Stimulated activated CD4-positive, alpha-beta T cell treated with anti-CD3 and anti-CD28 coated beads, Interleukin-15, amount 100 ng/mL, for 48 hours (primary cell): ENCODE results near the gene TOP1.

Experiments
- DNase-seq, 2 donors: peaks; one replicate each; pipeline ENCODE4 v3.0.0-alpha.2; 2020; ENCODE audit warnings: low read depth in 2 of 2

The TOP1 gene

DNA sequence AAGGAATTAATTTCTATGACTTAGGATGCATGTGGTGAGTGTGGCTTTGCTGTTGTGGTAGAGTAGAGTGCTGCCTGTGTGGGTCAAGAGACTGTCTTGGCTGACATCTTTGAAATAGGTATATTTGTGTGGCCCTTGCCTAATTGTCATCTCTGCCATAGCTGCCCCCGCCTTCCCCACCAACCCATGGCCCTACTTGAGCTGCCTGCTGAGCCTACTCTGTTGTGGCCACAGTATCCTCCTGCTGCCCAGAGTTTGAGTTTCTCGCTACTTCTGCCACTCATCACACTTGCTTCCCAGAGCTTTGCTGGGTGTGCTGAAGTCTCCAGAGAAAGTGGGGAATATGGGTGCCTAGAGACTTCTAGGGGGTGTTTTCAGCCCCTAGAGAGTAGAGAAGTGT is 116.7 kb downstream of the TOP1 start:
- no peak for DNase-seq

DNA sequence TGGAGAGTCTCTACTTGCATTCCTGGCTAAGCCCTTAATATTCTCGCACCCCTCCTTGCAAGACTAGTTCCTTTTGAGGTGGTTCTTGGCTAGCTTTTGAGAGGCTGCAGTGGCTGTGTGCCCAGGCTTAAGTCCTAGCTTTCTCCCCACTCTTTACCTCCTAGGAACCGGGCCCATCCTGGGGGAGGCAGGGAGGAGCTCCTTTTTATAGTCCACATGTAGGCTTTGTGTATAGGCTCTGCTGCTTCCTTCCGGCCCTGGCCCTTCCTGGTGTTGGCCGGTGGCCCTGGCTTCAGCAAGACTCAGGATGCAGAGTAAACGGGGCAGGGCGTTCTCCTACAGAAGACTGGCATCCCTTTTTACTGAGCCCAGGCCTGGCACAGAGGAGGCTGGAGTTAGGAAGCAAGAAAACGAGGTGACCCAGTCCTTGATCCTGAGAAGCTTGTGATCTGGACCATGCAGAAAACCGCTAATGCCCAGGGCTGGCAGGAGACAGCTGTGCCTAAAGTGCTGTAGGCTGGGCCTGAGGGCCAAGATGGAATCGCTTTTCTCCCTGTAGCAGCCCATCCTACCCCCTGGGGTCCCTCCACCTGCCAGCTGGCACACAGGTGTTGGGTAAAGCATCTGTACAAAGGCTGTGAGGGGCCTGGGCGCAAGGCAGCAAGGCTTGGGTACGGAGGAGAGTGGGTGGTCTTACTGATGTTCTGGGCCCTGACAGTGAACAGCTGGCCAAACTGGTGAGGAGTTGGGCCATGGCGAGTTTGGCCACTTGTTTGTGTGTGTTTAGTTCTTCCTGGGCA is 117.4 kb downstream of the TOP1 start:
- no peak for DNase-seq

DNA sequence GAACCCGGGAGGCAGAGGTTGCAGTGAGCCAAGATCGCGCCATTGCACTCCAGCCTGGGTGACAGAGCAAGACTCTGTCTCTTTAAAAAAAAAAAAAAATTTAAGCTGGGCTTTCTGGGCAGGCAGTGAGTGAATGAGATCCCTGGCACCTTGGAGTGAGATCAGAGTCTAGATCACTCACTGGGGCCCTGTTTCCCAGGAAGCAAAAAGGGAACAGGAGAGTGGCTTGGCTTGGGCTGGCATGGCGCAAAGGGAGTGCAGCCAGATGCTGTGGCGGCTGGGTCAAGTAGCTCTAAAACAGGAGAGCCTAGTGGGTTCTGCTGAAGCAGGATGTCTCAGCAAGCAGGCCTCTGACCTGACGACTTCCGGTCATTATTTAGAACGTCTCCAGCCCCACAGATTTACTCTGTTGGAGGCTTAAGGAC is 119.2 kb downstream of the TOP1 start:
- DNase-seq: no peak

DNA sequence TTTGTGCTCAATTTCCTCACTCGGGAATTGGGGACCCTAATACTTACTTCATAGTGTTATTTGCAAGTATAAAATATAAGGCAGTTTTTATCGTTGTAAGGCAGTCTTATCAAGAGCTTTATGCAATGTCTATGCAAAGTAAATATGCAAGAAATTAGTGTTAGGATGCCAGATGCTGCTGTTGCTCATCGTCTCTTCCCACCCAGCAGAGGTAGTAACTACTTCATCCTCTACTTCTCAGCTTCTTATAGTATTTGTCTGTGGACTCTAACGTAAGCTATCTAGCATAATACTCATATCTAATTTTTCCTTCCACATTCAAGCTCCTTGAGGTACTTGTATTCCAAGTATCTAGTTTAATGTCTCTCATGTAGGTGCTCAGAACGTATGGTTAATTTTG is 120.3 kb downstream of the TOP1 start:
- DNase-seq: no peak

DNA sequence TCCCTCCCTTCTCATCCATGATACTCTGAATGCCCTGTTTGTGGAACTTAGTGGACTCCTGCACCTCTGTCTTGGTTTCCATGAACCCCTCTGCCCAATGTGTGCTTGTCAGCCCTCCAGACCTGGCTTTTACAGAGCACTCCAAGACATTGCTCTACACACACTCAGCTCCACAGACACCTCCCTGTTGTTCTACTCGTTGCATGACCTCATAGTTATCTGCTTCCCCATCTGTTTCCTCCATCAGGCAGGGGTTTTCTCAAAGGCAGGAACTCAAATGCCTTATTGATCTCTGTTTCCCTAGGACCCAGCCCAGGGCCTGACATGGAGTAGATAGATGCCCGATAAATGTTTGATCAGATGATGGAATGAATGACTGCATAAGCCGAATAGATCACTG is 122.0 kb downstream of the TOP1 start:
- no peak for DNase-seq

DNA sequence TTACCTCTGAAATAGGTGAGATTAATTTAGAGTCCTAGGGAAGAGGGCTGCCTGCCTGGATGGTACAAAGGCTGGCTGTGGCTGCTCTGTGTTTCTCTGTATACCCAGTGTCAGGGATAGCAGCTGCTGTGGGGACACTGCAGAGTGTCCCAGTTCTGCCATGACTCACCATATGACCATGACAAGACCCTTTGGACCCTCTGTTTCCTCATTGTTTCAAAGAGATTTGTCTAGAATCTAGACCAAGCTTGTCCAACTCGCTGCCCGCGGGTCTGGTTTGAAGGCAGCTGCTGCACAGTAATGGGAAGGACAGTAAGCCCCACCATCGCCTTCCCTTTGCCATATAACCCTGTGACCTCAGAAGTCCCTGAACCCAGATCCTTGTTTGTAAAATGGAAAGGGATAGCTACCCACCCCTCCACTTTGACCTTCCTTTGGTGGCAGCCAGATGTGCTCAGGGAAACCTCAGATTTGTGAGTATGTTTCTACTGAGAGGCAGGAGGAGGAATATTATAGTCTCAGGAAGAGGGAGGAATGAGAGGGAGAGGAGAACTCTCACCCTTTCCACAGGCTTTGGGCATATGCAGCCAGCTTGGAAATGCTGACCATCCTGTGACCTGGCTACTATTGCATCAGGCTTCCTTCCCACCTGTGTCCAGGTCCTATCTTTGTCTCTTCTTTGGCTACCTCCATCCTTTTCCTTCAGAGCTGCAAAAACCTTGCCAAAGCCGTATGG is 122.7 kb downstream of the TOP1 start:
- DNase-seq: no peak

DNA sequence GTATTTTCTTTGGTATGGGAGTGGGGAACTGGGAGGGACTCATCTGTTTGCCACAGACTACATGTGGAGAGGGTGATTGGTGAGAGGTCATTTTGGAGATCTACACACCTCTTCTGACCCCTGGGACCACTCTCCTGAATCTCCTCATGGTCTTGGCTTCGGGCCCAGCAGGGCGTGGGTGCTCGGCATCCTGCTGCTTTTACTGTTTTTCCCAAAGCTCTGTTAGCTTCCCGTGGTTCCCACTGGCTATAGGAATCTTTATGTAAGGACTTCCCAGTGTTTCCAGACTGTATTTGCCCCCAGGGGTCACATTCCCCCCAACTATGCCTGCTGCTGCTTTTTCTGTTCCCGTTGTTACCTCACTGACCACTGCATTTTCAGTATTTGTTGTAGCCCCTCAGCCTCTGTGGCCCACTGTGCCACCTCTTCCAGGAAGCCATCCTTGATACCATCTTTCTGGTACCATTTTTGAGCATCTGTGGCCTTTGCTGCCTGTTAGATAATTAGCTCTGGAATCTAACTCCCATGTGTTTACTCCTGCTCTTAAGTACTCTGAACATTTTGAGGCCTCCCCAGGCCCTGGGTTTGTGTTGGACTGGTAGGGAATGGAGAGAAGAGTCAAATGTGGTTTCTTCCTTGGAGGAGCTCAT is 123.6 kb downstream of the TOP1 start:
- no peak for DNase-seq

DNA sequence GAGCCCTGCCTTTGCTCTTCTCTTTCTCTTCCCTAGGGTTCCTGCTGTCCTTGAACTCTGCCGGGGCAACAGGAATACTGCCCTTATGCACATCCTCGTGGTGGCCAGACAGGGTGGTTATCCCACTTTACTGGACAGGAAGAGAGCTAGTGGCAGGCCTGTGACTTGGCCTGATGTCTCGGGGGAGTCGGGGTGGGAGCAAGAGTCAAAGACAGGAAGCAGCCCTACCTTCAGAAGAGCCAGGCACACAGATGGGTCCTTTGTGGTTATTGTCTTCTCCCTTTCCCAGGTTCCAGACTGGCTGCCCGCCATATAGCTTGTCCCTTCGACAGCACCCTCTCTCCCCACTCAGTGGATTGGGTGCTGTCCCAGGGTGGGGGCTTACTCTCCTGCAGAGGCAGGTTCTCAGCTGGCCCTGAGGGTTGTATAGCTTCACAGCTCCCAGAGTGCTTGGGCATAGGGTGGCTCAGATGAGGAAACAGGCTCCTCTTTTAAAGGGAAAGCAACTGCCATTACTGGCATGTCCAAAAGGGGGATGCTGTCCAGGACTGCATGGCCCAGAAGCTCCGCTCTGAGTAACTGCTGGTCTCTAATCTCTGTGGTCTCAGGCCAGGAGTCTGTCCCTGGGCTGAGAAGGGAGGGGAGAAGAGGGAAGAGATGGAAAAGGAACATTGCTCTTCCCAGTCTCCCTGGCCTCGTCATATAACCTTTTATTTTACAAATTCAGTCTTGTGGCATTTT is 126.0 kb downstream of the TOP1 start:
- no peak for DNase-seq

DNA sequence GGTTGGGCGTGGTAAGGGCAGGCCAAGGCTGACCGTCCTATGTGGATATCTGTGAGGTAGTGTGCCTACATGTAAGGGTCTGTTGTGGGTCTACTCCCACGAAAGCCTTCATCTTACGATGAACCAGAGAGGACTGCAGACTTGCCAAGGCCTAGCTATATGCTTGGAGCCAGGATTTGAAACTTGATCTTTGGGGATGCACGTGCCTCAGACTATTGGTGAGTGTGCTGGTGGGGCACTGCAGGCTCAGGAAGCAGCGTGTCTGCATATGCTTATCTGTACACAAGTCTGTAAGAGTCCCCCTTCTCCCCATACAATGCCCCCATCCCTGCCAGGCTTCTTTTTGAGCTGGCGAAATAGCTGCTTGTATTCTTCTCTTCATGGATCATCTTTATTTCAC is 126.6 kb downstream of the TOP1 start:
- DNase-seq: no peak

DNA sequence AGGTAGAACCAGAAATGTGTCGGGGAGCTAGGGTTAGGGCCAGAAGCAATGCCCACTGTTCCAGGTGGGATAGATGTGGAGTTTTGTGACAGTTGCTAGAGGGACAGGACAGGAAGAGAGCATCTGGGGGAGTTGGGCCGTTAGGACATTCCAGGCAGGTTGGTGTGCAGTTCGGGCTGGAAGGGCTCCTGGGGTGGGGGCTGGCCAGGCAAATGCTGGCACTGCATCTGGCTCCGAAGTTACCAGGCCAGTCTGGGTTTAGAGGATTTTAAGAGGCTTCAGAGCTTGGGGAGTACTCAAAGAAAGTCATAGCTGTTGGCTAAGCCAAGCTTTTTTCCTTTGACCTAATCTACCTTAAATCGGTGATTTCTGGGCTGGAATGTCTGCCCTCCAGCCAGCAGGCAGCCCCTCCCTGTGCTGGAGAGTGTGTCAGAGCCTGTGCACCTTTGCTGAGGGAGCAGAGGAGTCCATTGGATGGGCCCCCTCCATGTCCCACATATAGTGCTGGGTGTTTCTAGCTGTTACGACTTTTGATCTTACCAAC is 129.5 kb downstream of the TOP1 start:
- no peak for DNase-seq

DNA sequence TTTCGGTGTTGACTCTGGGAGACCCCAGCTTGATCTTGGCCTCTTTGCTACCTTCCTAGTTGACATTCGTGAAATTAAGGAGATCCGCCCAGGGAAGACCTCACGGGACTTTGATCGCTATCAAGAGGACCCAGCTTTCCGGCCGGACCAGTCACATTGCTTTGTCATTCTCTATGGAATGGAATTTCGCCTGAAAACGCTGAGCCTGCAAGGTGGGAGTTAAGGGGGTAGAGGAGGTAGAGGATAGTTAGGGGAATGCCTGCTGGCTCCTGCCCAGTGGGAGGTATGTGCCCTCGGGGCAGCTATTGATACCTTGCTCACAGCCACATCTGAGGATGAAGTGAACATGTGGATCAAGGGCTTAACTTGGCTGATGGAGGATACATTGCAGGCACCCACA is 130.9 kb downstream of the TOP1 start:
- no peak for DNase-seq

DNA sequence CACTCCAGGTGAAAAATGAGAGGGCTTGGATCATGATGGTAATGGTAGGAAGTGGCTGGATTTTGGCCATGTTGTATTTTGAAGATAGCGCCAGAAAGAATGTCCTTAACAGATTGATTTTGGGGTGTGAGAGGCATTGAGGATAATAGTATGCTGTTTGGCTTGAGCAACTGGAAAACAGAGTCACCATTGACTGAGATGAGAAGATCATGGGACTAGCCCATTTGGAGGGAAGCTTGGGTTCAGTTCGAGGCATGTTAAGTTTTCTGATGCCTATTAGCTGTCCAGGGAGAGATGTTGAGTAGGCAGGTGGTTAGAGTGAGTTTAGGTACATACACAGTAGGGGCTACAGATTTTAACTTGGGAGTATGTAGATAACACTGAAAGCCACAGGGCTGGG is 132.1 kb downstream of the TOP1 start:
- no peak for DNase-seq

DNA sequence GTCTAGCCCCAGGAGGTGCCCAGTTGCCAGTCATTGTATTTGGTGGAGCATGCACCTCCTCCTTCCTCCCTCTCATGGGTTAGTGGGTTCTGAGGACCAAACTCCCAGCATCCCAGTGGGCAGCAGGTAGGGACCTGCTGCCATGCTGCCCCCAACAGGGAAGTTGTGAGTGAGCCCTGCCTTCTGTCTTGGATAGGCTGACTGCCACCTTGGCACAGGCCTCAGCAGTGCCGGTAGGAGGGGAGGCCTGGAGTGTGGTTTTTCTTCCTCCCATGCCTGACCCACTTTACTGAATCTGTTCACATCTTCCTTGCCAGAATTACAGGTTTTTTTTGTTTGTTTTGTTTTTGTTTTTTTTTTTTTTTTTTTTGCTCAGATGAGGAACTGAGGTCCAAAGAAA is 133.3 kb downstream of the TOP1 start:
- DNase-seq: no peak

DNA sequence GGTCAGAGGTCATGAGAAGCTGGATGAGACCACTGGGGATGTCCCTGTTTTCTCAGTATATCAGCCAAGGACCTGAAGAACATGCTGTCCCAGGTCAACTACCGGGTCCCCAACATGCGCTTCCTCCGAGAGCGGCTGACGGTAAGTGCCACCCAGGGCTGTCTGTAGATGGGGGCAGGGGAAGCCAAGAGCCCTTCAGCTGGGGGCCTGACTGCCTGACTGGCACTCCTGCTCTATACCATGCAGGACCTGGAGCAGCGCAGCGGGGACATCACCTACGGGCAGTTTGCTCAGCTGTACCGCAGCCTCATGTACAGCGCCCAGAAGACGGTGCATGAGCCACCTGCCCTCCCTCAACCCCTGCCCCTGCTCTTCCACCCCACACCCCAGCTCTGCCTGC is 133.8 kb downstream of the TOP1 start:
- DNase-seq: no peak

DNA sequence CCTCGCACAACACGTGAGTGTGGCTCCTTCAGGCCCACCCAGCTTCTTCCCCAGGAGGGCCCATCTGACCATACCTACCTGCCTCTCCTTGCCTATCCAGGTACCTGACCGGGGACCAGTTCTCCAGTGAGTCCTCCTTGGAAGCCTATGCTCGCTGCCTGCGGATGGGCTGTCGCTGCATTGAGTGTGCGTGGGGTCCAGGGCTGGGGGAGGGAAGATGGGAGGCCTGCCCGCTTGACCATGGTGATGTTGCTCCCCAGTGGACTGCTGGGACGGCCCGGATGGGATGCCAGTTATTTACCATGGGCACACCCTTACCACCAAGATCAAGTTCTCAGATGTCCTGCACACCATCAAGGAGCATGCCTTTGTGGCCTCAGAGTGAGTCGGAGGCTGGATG is 135.2 kb downstream of the TOP1 start:
- no peak for DNase-seq

DNA sequence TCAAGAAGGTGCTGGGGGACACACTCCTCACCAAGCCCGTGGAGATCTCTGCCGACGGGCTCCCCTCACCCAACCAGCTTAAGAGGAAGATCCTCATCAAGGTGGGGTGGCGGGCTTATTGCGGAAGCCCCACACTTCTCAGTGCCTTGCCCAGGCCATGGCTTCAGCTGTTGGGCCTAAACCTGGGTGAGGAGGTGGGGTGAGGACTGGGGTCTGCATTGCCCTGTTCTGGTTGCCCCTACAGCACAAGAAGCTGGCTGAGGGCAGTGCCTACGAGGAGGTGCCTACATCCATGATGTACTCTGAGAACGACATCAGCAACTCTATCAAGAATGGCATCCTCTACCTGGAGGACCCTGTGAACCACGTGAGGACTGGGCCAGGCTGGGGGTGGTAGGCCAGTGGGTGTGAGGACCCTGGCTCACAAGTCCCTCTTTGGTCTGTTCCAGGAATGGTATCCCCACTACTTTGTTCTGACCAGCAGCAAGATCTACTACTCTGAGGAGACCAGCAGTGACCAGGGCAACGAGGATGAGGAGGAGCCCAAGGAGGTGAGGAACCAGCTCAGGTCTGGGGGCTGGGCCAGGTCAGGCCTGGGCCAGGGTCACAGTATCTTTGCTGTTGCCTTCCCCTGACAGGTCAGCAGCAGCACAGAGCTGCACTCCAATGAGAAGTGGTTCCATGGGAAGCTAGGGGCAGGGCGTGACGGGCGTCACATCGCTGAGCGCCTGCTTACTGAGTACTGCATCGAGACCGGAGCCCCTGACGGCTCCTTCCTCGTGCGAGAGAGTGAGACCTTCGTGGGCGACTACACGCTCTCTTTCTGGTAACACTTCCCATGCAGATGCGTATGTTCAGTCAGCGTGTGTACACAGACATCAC is 136.6 kb downstream of the TOP1 start:
- no peak for DNase-seq

DNA sequence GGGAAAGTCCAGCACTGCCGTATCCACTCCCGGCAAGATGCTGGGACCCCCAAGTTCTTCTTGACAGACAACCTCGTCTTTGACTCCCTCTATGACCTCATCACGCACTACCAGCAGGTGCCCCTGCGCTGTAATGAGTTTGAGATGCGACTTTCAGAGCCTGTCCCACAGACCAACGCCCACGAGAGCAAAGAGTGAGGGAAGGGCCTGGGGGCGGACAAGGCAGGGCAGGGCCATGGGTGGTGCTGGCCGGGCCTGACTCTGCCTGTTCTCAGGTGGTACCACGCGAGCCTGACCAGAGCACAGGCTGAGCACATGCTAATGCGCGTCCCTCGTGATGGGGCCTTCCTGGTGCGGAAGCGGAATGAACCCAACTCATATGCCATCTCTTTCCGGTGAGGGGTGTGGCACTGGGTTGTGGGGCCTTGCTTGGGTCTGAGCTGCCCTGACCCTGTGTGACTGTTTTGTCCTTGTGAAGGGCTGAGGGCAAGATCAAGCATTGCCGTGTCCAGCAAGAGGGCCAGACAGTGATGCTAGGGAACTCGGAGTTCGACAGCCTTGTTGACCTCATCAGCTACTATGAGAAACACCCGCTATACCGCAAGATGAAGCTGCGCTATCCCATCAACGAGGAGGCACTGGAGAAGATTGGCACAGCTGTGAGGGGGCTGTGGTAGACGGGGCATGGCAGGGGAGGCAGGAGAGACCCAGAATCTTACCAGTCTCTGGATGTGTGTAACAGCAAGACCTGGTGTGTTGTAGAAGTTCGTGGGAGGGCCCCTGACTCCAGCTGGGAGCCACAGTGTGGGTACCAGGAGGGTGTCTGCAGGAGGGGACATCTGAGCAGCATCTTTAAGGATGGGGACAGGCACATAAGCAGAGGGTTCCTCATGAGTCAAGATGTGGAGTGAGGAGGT is 137.8 kb downstream of the TOP1 start:
- DNase-seq: no peak

DNA sequence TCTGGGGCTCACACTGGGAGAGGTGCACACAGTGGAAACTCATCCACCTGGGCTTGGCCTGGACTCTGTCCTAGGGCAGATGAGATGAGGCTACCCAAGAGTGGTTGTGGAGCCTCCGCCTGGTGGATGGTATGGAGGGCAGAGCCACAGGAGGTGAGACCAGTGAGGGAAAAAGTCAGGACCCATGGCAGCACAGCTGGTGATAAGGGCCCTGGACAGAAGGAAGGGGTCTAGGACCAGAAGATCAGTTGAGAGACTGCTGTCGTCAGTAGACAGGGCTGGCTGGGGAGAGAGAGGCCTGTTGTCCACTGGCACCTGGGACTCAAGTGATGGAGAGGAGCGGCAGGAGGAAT is 138.5 kb downstream of the TOP1 start:
- no peak for DNase-seq

DNA sequence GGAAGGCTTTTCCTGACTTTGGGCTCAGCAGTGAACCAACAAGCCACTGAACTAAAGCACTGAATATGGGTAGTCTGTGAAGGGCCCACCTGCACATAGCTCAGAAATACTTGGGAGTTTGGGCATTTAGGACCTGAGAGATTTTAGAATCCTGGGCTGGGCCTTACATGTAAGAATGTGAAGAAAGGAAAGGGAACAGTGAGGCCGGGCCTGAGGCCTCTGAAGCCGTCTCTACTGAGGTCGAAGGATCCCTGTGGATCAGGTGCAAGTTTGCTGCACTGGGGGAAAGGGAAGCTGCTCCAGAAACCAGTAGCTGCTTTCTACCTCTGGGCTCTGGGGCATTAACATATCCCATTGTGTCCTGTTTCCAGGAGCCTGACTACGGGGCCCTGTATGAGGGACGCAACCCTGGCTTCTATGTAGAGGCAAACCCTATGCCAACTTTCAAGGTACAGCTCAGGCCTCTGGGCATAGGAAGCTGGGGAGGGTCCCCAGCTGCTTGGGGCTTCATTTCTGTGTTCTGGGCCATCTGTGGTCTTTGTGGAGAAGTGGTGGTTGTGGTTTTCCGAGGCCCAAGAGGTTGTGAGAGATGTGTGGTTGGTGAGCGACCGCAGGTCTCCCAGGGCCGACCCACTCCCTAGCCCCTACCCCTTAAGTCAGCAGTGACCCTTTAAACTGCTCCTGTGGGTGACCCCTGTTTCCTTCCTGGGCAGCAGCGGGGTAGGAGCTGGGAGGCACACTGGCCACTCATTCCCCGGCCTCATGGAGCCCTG is 139.0 kb downstream of the TOP1 start:
- no peak for DNase-seq
